ENCODE data around the gene PKMYT1.

GRCh38 chr16:2988590-2989099, 8.4 kb upstream of the PKMYT1 start:
- TF ChIP-seq EZH2 (IDR thresholded peaks at IDR 0.05; ENCODE audit: low read length) (no peak), CTCF (optimal IDR thresholded peaks at IDR 0.05 in 1 of 3, IDR thresholded peaks at IDR 0.05 in 1 of 3, conservative IDR thresholded peaks at IDR 0.05 in 1 of 3; ENCODE audit: extremely low read depth in 1 of 3, insufficient read depth in 2 of 3, low read length in 3 of 3) (no peak)
